SH-SY5Y (cell line): ENCODE measurements around the gene ANO10.

Experiments used
- GATA2 ChIP-seq: IDR thresholded peaks from 2 replicates; pipeline ENCODE4 v1.6.1; 2011; ENCODE audit warnings: mild to moderate bottlenecking, low read depth, low read length
- GATA3 ChIP-seq: IDR thresholded peaks from 2 replicates; pipeline ENCODE4 v1.6.1; 2011; ENCODE audit warnings: low read depth, mild to moderate bottlenecking, low read length, moderate library complexity

GRCh38 chr3:43453981-43454380, 167.8 kb downstream of the ANO10 start:
- TF ChIP-seq GATA2 (no peak), GATA3 (no peak)
